HEK293 (cell line): ENCODE data around the gene CFAP410.

ENCODE experiments used
- BCL11A ChIP-seq: fragments of 450-650 bp; formaldehyde crosslinking; IDR thresholded peaks from 2 replicates; pipeline ENCODE4 v1.5.1; 2016; ENCODE audit warnings: low read depth, missing biosample characterization, missing genetic modification characterization
- ELK4 ChIP-seq: IDR thresholded peaks from 2 replicates; pipeline ENCODE4 v1.6.1; 2011; ENCODE audit warnings: mild to moderate bottlenecking, low read depth, low read length, borderline replicate concordance
- GLI2 ChIP-seq: fragments of 450-650 bp; formaldehyde crosslinking; IDR thresholded peaks from 2 replicates; pipeline ENCODE4; 2017; ENCODE audit warnings: missing biosample characterization, missing genetic modification characterization, low read depth, borderline replicate concordance
- IKZF3 ChIP-seq: fragments of 450-650 bp; IDR thresholded peaks from 2 replicates; pipeline ENCODE4 v1.5.0; 2018; ENCODE audit warnings: missing biosample characterization, mild to moderate bottlenecking, missing genetic modification characterization, moderate library complexity
- MZF1 ChIP-seq: fragments of 450-650 bp; formaldehyde crosslinking; IDR thresholded peaks from 2 replicates; pipeline ENCODE4 v1.5.1; 2017; ENCODE audit warnings: missing biosample characterization, missing genetic modification characterization, borderline replicate concordance
- TCF7L2 ChIP-seq: IDR thresholded peaks from 2 replicates; pipeline ENCODE4 v1.6.1; 2011; ENCODE audit warnings: low read depth, mild to moderate bottlenecking, inconsistent platforms, low read length, moderate library complexity, borderline replicate concordance
- YY1 ChIP-seq: fragments of 450-650 bp; formaldehyde crosslinking; IDR thresholded peaks from 2 replicates; pipeline ENCODE4 v1.5.1; 2018; ENCODE audit warnings: missing biosample characterization, missing genetic modification characterization
- ZNF311 ChIP-seq: fragments of 450-650 bp; formaldehyde crosslinking; IDR thresholded peaks from 2 replicates; pipeline ENCODE4 v1.5.1; 2017; ENCODE audit warnings: missing biosample characterization, missing genetic modification characterization, borderline replicate concordance
- ZNF404 ChIP-seq: fragments of 450-650 bp; formaldehyde crosslinking; IDR thresholded peaks from 2 replicates; pipeline ENCODE4 v1.5.1; 2017; ENCODE audit warnings: missing biosample characterization, missing genetic modification characterization
- ZNF449 ChIP-seq: fragments of 450-650 bp; formaldehyde crosslinking; IDR thresholded peaks from 2 replicates; pipeline ENCODE4 v1.5.1; 2017; ENCODE audit warnings: missing biosample characterization, mild to moderate bottlenecking, missing genetic modification characterization, moderate library complexity
- ZNF629 ChIP-seq: fragments of 450-650 bp; formaldehyde crosslinking; IDR thresholded peaks from 2 replicates; pipeline ENCODE4 v1.5.1; 2017; ENCODE audit warnings: missing biosample characterization, missing genetic modification characterization
- TF ChIP-seq, protein P1 (sequence below): fragments of 450-650 bp; formaldehyde crosslinking; IDR thresholded peaks from 2 replicates; pipeline ENCODE4 v1.5.1; 2016; ENCODE audit warnings: missing biosample characterization, missing genetic modification characterization
- TF ChIP-seq, protein P2 (sequence below): sonication (generic); formaldehyde crosslinking; IDR thresholded peaks from 2 replicates; pipeline ENCODE4 v1.8.1; 2022; ENCODE audit warnings: mild to moderate bottlenecking, moderate library complexity, missing genetic modification reagents

GRCh38 chr21:44282370-44282769 lies 56.8 kb downstream of the CFAP410 start:
- TF ChIP-seq, protein P1, sequence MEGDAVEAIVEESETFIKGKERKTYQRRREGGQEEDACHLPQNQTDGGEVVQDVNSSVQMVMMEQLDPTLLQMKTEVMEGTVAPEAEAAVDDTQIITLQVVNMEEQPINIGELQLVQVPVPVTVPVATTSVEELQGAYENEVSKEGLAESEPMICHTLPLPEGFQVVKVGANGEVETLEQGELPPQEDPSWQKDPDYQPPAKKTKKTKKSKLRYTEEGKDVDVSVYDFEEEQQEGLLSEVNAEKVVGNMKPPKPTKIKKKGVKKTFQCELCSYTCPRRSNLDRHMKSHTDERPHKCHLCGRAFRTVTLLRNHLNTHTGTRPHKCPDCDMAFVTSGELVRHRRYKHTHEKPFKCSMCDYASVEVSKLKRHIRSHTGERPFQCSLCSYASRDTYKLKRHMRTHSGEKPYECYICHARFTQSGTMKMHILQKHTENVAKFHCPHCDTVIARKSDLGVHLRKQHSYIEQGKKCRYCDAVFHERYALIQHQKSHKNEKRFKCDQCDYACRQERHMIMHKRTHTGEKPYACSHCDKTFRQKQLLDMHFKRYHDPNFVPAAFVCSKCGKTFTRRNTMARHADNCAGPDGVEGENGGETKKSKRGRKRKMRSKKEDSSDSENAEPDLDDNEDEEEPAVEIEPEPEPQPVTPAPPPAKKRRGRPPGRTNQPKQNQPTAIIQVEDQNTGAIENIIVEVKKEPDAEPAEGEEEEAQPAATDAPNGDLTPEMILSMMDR (tag by site-specific recombination) = no peak
- TF ChIP-seq TCF7L2 (no peak), ZNF629 (tag by site-specific recombination) (no peak), BCL11A (no peak), ZNF404 (no peak), YY1 (tag by site-specific recombination) (no peak), IKZF3 (no peak), MZF1 (no peak), ZNF311 (tag by site-specific recombination) (no peak), GLI2 (tag by site-specific recombination) (no peak), ZNF449 (tag by site-specific recombination) (no peak), ELK4 (no peak)
- TF ChIP-seq, protein P2, sequence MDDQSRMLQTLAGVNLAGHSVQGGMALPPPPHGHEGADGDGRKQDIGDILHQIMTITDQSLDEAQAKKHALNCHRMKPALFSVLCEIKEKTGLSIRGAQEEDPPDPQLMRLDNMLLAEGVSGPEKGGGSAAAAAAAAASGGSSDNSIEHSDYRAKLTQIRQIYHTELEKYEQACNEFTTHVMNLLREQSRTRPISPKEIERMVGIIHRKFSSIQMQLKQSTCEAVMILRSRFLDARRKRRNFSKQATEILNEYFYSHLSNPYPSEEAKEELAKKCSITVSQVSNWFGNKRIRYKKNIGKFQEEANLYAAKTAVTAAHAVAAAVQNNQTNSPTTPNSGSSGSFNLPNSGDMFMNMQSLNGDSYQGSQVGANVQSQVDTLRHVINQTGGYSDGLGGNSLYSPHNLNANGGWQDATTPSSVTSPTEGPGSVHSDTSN (CRISPR knock-in tag) = no peak
